Lower leg skin (tissue), 3 donors: ENCODE data around the gene HUWE1.

Experiments
- POLR2A ChIP-seq, 2 donors: fragments of 450-650 bp; IDR thresholded peaks; one replicate each; pipeline ENCODE4 v1.6.1; 2016 to 2017; ENCODE audit warnings: antibody characterized with exemption in 2 of 2, mild to moderate bottlenecking in 1 of 2, moderate library complexity in 1 of 2
- TF ChIP-seq, protein P1 (sequence below), 3 donors: fragments of 450-650 bp; IDR thresholded peaks; one replicate each; pipeline ENCODE4 v1.5.1; 2016; ENCODE audit warnings: antibody characterized with exemption in 3 of 3, mild to moderate bottlenecking in 3 of 3, moderate library complexity in 2 of 3

DNA sequence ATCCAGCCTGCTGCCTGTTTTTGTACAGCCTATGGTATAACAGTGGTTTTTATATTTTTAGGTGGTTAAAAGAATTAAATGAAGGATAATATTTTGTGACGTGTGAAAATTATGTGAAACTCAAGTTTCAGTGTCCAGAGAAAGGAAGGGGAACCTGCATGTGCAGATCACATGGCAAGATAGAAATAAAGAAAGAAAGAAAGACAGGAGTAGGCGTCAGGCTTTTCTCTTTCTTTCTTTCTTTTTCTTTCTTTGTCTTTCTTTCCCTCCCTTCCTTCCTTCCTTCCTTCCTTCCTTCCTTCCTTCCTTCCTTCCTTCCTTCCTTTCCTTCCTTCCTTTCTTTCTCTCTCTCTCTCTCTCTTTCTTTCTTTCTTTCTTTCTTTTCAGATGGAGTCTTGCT is 42.0 kb upstream of the HUWE1 start:
- TF ChIP-seq, protein P1, sequence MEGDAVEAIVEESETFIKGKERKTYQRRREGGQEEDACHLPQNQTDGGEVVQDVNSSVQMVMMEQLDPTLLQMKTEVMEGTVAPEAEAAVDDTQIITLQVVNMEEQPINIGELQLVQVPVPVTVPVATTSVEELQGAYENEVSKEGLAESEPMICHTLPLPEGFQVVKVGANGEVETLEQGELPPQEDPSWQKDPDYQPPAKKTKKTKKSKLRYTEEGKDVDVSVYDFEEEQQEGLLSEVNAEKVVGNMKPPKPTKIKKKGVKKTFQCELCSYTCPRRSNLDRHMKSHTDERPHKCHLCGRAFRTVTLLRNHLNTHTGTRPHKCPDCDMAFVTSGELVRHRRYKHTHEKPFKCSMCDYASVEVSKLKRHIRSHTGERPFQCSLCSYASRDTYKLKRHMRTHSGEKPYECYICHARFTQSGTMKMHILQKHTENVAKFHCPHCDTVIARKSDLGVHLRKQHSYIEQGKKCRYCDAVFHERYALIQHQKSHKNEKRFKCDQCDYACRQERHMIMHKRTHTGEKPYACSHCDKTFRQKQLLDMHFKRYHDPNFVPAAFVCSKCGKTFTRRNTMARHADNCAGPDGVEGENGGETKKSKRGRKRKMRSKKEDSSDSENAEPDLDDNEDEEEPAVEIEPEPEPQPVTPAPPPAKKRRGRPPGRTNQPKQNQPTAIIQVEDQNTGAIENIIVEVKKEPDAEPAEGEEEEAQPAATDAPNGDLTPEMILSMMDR (IDR thresholded peaks at IDR 0.05) = no peak
- no peak for TF ChIP-seq POLR2A (IDR thresholded peaks at IDR 0.05)
